ENCODE data around the gene ANGPT4.

The ANGPT4 gene

DNA sequence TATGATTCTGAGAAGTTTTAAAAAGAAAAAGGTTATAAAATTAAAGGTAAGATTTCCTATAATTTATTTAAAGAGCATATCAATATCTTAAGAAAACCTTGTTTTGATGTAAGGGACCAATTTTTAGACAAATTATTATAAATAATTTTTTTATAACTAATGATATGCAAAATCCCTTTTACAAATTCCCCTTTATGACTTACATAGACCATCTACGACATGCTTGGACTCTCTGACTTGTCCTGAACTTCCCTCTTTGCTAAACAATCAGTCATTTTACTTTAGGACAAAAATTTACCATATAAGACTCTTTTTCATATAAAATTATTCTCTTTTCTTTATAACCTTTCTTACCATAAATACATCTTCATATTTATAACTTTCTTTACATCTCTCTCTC, 15.3 kb upstream of the ANGPT4 start:
- TF ChIP-seq, protein P1, sequence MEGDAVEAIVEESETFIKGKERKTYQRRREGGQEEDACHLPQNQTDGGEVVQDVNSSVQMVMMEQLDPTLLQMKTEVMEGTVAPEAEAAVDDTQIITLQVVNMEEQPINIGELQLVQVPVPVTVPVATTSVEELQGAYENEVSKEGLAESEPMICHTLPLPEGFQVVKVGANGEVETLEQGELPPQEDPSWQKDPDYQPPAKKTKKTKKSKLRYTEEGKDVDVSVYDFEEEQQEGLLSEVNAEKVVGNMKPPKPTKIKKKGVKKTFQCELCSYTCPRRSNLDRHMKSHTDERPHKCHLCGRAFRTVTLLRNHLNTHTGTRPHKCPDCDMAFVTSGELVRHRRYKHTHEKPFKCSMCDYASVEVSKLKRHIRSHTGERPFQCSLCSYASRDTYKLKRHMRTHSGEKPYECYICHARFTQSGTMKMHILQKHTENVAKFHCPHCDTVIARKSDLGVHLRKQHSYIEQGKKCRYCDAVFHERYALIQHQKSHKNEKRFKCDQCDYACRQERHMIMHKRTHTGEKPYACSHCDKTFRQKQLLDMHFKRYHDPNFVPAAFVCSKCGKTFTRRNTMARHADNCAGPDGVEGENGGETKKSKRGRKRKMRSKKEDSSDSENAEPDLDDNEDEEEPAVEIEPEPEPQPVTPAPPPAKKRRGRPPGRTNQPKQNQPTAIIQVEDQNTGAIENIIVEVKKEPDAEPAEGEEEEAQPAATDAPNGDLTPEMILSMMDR (IDR thresholded peaks at IDR 0.05; ENCODE audit: insufficient read depth, low read length, missing control alignments) = no peak
- CTCF ChIA-PET = no interaction called here
- DNase-seq (ENCODE audit: low read depth, low spot score) = no peak
- H3K4me3 ChIP-seq (ENCODE audit: low read depth, low read length) = no peak overlapping the region
- POLR2A ChIA-PET = no interaction called here

DNA sequence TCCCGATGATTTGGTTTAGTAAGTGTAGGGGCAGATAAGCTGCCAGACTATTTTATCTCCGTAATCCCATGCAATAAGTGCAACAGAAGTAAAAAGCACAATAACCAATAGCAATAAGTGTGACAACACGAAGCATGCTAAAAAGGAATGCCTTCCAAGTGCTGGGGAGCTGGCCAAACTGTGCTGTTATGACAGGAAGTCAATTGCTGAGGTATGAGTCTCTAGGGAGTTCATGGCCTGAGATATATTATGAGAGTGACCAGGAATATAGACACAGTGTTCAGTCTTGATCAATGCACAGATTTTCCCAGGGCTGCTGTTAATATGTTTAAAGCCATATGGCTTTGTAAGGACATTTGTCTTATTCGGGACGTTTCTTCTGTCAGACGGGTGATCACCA, 10.5 kb upstream of the ANGPT4 start:
- TF ChIP-seq, protein P1 (IDR thresholded peaks at IDR 0.05; ENCODE audit: insufficient read depth, low read length, missing control alignments) = no peak
- no peak for DNase-seq (ENCODE audit: low read depth, low spot score)
- ChIA-PET CTCF (no interaction called here), POLR2A (no interaction called here)
- no peak overlapping the region for H3K4me3 ChIP-seq (ENCODE audit: low read depth, low read length)

DNA sequence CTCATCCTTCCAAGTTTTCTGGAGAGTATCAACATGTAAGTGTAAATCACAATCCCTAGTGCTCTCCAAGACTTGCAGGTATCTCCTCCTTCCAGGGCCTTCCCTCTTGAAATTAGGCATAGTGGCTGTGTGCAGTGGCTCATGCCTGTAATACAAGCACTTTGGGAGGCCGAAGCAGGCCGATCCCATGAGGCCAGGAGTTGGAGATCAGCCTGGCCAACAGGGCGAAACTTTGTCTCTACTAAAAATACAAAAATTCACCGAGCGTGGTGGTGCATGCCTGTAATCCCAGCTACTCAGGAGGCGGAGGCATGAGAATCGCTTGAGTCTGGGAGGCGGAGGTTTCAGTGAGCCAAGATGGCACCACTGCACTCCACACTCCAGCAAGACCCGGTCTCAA, 9.4 kb upstream of the ANGPT4 start:
- no peak for DNase-seq (ENCODE audit: low read depth, low spot score)
- CTCF ChIA-PET = no interaction called here
- POLR2A ChIA-PET = no interaction called here
- TF ChIP-seq, protein P1 (IDR thresholded peaks at IDR 0.05; ENCODE audit: insufficient read depth, low read length, missing control alignments) = no peak
- H3K4me3 ChIP-seq (ENCODE audit: low read depth, low read length) = no peak overlapping the region

DNA sequence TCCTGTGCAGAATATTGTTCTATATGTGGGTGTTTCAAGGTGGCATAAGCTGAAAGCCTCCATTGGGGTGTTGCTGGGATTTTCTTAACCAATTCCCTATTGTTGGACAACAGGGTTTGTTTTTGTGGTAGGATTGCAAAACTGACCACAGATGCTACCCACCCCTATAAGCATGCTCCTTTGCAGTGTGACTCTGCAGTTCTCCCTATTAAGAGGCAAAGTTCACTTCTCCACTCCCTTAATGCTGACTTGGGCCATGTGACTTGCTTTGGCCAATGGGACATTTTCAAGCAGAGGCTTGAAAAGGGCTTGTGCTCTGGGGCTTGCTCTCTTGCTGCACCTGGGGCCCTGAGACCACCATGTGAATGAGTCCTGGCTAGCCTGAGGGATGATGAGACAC, 8.5 kb upstream of the ANGPT4 start:
- POLR2A ChIA-PET = no interaction called here
- no peak for DNase-seq (ENCODE audit: low read depth, low spot score)
- CTCF ChIA-PET = no interaction called here
- no peak overlapping the region for H3K4me3 ChIP-seq (ENCODE audit: low read depth, low read length)
- TF ChIP-seq, protein P1 (IDR thresholded peaks at IDR 0.05; ENCODE audit: insufficient read depth, low read length, missing control alignments) = no peak

- TF ChIP-seq, protein P1 (IDR thresholded peaks at IDR 0.05; ENCODE audit: insufficient read depth, low read length, missing control alignments) = no peak
- DNase-seq (ENCODE audit: low read depth, low spot score) = no peak
- no peak overlapping the region for H3K4me3 ChIP-seq (ENCODE audit: low read depth, low read length)
- CTCF ChIA-PET = no interaction called here
- POLR2A ChIA-PET = no interaction called here
These were observed 6.6 kb upstream of the ANGPT4 start for GRCh38 chr20:922781-923180.

- TF ChIP-seq, protein P1 (IDR thresholded peaks at IDR 0.05; ENCODE audit: insufficient read depth, low read length, missing control alignments) = no peak
- ChIA-PET POLR2A (no interaction called here), CTCF (no interaction called here)
These were observed 4.9 kb upstream of the ANGPT4 start for GRCh38 chr20:921068-921467.

More at GRCh38 chr20:921068-921467, 4.9 kb upstream of the ANGPT4 start:
- DNase-seq (ENCODE audit: low read depth, low spot score) = no peak
- no peak overlapping the region for H3K4me3 ChIP-seq (ENCODE audit: low read depth, low read length)
